MM.1S (cell line): ENCODE data around the gene SRA1.
"Not testable (repeated sequence)": the region's sequence is repeated elsewhere in the genome, so short reads cannot be mapped to it uniquely, and the experiment has no call there.

Source experiments
- DNase-seq: peaks from one replicate; pipeline ENCODE4 v3.0.0-alpha.2; 2015
- H2AFZ ChIP-seq: fragments of 300-600 bp; sonication (generic); 2 replicates; pipeline ENCODE4 v1.6.0; 2016; ENCODE audit warnings: antibody characterized with exemption, low read length
- H3F3A ChIP-seq: fragments of 300-600 bp; sonication (generic); 2 replicates; pipeline ENCODE4 v1.6.1; 2016; ENCODE audit warnings: mild to moderate bottlenecking, antibody characterized with exemption, low read length, moderate library complexity, mixed read lengths; ENCODE audit not compliant: insufficient read depth
- H3K27ac ChIP-seq: fragments of 300-600 bp; sonication (generic); 2 replicates; pipeline ENCODE4 v1.5.1; 2016; ENCODE audit warnings: mild to moderate bottlenecking, low read length
- H3K27me3 ChIP-seq: fragments of 300-600 bp; sonication (generic); replicated peaks from 2 replicates; pipeline ENCODE4 v1.6.0; 2016; ENCODE audit warnings: low read length; ENCODE audit not compliant: insufficient read depth
- H3K36me3 ChIP-seq: fragments of 300-600 bp; sonication (generic); replicated peaks from 2 replicates; pipeline ENCODE4 v1.6.1; 2016; ENCODE audit warnings: mild to moderate bottlenecking, low read length, mixed read lengths; ENCODE audit not compliant: insufficient read depth
- H3K4me1 ChIP-seq: fragments of 300-600 bp; sonication (generic); 2 replicates; pipeline ENCODE4 v1.6.1; 2016; ENCODE audit warnings: low read length, mixed read lengths
- H3K4me2 ChIP-seq: fragments of 300-600 bp; sonication (generic); 2 replicates; pipeline ENCODE4 v1.6.0; 2016; ENCODE audit warnings: low read depth, low read length
- H3K4me3 ChIP-seq: fragments of 300-600 bp; sonication (generic); 2 replicates; pipeline ENCODE4 v1.5.1; 2016; ENCODE audit warnings: low read length, mixed read lengths
- H3K79me2 ChIP-seq: fragments of 300-600 bp; sonication (generic); 2 replicates; pipeline ENCODE4 v1.6.1; 2016; ENCODE audit warnings: mixed run types, low read length, mixed read lengths
- H3K9ac ChIP-seq: fragments of 300-600 bp; sonication (generic); 2 replicates; pipeline ENCODE4 v1.6.1; 2016; ENCODE audit warnings: low read length, mixed read lengths
- H3K9me2 ChIP-seq: fragments of 300-600 bp; sonication (generic); replicated peaks from 2 replicates; pipeline ENCODE4 v1.6.1; 2016; ENCODE audit warnings: mild to moderate bottlenecking, low read length, mixed read lengths; ENCODE audit not compliant: insufficient read depth
- H3K9me3 ChIP-seq: fragments of 300-600 bp; sonication (generic); replicated peaks from 2 replicates; pipeline ENCODE4 v1.6.1; 2016; ENCODE audit warnings: mild to moderate bottlenecking, low read length, mixed read lengths; ENCODE audit not compliant: insufficient read depth
- H4K20me1 ChIP-seq: fragments of 300-600 bp; sonication (generic); 2 replicates; pipeline ENCODE4 v1.6.1; 2016; ENCODE audit warnings: mild to moderate bottlenecking, low read length, moderate library complexity, mixed read lengths; ENCODE audit not compliant: insufficient read depth
- CTCF ChIP-seq: fragments of 300-600 bp; sonication (generic); IDR thresholded peaks from 2 replicates; pipeline ENCODE4 v1.5.1; 2016; ENCODE audit warnings: antibody characterized with exemption, low read length, mixed read lengths
- EZH2 ChIP-seq: fragments of 300-600 bp; sonication (generic); optimal IDR thresholded peaks from 2 replicates; pipeline ENCODE3; 2017; ENCODE audit warnings: low read depth, mild to moderate bottlenecking, antibody characterized with exemption, low read length, mixed read lengths
- EZH2phosphoT487 ChIP-seq: fragments of 300-600 bp; sonication (generic); IDR thresholded peaks from 2 replicates; pipeline ENCODE4 v1.6.1; 2018; ENCODE audit warnings: antibody characterized with exemption, low read length

Gene SRA1

GRCh38 chr5:140587495-140587894 lies 30.2 kb upstream of the SRA1 start:
- Histone ChIP-seq H3K27me3 (no peaks in the 10 kb centered on the region), H3K4me2 (no peak overlapping the region), H4K20me1 (no peaks in the 10 kb centered on the region), H3K9ac (no peak overlapping the region), H3K27ac (no peak overlapping the region), H3K9me3 (no peaks in the 10 kb centered on the region), H3K36me3 (no peaks in the 10 kb centered on the region), H3K4me1 (peaks cover 16% of the 10 kb centered on the region), H3F3A (no peaks in the 10 kb centered on the region), H3K9me2 (no peaks in the 10 kb centered on the region), H3K79me2 (no peaks in the 10 kb centered on the region), H3K4me3 (no peak overlapping the region), H2AFZ (no peak overlapping the region)
- DNase-seq = no peak
- TF ChIP-seq EZH2 (no peak), CTCF (no peak), EZH2phosphoT487 (no peak)

GRCh38 chr5:140579188-140579747 lies 22.0 kb upstream of the SRA1 start:
- H3K9me2 ChIP-seq, H3K4me2 ChIP-seq, H3K9ac ChIP-seq, H3K79me2 ChIP-seq, H2AFZ ChIP-seq, H3F3A ChIP-seq, H4K20me1 ChIP-seq, H3K27me3 ChIP-seq, DNase-seq, H3K4me1 ChIP-seq, H3K4me3 ChIP-seq, H3K36me3 ChIP-seq, H3K27ac ChIP-seq, H3K9me3 ChIP-seq: not testable (repeated sequence)

- H3K9ac ChIP-seq = no peak overlapping the region
- no peaks in the 10 kb centered on the region for H4K20me1 ChIP-seq
- no peaks in the 10 kb centered on the region for H3K9me3 ChIP-seq
- H3K36me3 ChIP-seq = no peaks in the 10 kb centered on the region
- H3K79me2 ChIP-seq = no peaks in the 10 kb centered on the region
- no peaks in the 10 kb centered on the region for H3K27me3 ChIP-seq
- no peaks in the 10 kb centered on the region for H3F3A ChIP-seq
- no peak overlapping the region for H2AFZ ChIP-seq
- no peak overlapping the region for H3K4me2 ChIP-seq
- no peak overlapping the region for H3K4me3 ChIP-seq
- no peak for DNase-seq
- no peak for TF ChIP-seq CTCF
- no peak for TF ChIP-seq EZH2phosphoT487
- TF ChIP-seq EZH2 = no peak
- H3K9me2 ChIP-seq = no peaks in the 10 kb centered on the region
- no peak overlapping the region for H3K27ac ChIP-seq
- no peaks in the 10 kb centered on the region for H3K4me1 ChIP-seq
Observed at GRCh38 chr5:140576776-140577201, 19.5 kb upstream of the SRA1 start.

- Histone ChIP-seq H3K4me3 (no peak overlapping the region), H3K27ac (no peak overlapping the region), H3K9me3 (no peaks in the 10 kb centered on the region), H3K36me3 (no peaks in the 10 kb centered on the region), H3K79me2 (0 out of 2 replicates have a peak, but pooled peaks cover 1% of the 10 kb centered on the region), H4K20me1 (no peaks in the 10 kb centered on the region), H3K4me2 (no peak overlapping the region), H3F3A (no peaks in the 10 kb centered on the region), H3K9ac (no peak overlapping the region), H2AFZ (no peak overlapping the region), H3K4me1 (peaks cover 2% of the 10 kb centered on the region), H3K9me2 (no peaks in the 10 kb centered on the region), H3K27me3 (no peaks in the 10 kb centered on the region)
- no peak for DNase-seq
- TF ChIP-seq EZH2phosphoT487 (no peak), EZH2 (no peak), CTCF (no peak)
Observed at GRCh38 chr5:140575309-140575708, 18.0 kb upstream of the SRA1 start.
